Measurements from ENCODE around the gene EHBP1L1. TPM values are rescaled to one million over a fixed set of nuclear protein-coding genes. Genes with fewer than 3 reads are reported as not detected.
A peak's percentile ranks its signal among the peaks of the same experiment; 100 is the strongest.

Gene EHBP1L1
- total and polyA plus RNA-seq, 2 of the 13 experiments (the other 11 are each of a cell fraction or from before 2014, with no cell fraction given), result 8.3 to 10.6 TPM

DNA sequence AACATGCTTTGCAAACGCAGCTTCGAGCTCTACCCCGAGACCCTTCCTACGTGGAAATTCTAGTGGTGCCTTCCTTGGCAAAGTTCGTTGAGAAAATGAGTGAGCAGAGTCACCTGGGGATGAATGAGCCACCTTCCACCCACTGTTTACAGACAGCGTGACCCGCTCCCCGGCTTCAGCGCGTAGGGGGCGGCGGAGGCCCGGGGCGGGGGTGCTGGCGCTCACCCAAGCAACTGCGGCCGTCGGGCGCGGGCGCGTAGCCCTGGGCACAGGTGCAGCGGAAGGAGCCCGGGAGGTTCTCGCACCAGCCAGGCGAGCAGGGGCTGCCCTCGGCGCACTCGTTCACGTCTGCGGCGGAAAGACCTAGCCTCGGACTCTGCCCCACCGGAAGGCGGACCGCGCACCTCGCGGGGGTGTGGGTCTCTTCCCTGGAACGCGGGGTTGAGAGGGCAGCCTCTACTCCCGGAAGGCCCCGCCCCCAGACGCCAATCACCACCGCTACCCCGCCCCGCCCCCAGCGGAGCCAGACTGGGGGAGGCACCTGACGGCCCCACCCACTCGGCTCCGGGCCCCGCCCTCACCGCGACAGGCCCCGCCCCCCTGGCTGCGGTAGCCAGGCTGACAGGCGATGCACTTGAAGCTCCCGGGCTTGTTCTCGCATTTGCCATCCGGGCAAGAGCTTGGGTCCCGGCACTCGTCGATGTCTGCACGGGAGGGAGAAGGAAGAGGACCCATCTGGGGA lies 29.5 kb upstream of the EHBP1L1 start (continued):
- TF ChIP-seq MNT (IDR thresholded peaks at IDR 0.05) (no peak), ZKSCAN5 (CRISPR knock-in tag; IDR thresholded peaks at IDR 0.05) (no peak), MLLT10 (CRISPR knock-in tag; IDR thresholded peaks at IDR 0.05) (no peak), ZNF496 (CRISPR knock-in tag; IDR thresholded peaks at IDR 0.05; ENCODE audit: insufficient replicate concordance) (no peak), GABPA (IDR thresholded peaks at IDR 0.05; ENCODE audit: low read depth, low read length) (peak; percentile 65), GABPA (CRISPR knock-in tag; IDR thresholded peaks at IDR 0.05; ENCODE audit: low read depth) (peak; percentile 79), ZMYM3 (CRISPR knock-in tag; IDR thresholded peaks at IDR 0.05) (no peak), ZBTB38 (CRISPR knock-in tag; IDR thresholded peaks at IDR 0.05) (no peak; the same call in 1 of the 2 replicates), HNRNPK (IDR thresholded peaks at IDR 0.05; ENCODE audit: low read depth, low read length, poor library complexity, severe bottlenecking) (no peak)

DNA sequence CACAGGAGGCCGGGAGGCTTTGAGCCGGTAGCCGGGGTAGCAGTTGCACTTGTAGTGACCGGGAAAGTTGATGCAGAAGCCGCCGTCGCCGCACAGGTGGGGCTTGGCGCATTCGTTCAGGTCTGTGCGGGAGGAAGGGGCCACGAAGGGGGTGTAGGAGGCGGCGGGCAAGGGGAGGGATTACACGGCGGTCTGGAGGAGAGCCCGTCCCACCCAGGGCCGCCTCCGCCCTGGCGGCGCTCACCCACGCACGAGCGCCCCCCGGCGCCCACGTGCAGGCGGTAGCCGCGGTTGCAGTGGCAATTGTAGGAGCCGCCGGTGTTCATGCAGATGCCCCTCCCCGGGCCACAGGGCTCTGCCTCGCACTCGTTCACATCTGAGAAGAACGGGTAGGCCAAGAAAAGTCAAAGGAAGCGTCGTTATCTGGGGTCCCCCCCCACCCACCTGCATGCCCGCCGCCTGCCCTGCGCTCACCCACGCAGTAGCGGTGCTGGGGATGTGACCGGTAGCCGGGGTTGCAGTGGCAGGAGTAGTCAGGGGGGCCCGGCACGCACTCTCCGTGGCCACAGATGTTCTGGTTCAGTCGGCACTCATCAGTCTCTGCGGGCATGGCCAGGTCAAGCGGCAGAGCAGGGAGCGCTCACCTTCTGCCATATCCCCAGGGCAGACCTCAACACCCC lies 28.3 kb upstream of the EHBP1L1 start:
- ChIA-PET POLR2A (interaction anchor here (1.3 kb wide), 1 partner anchor 23 kb away, joined by 7 read pairs; the partner anchor contains the start of gene ZNRD2), CTCF (ENCODE audit: low intra/inter-chr PET ratio, low total read pairs) (no interaction called here)
- intact Hi-C loops (cut with micrococcal nuclease; ENCODE audit: unreplicated experiment), result no loop called here
- in situ Hi-C loops (cut with HindIII; ENCODE audit: extremely low pct_ligation_motif_present, low pct_unique_long_range_greater_than_20kb), result no loop called here
- Histone ChIP-seq H3K36me3 (replicated peaks in 1 of 2; ENCODE audit: control insufficient read depth in 1 of 2, insufficient read depth in 2 of 2, low read length in 2 of 2) (peaks cover 4 to 11% of the 10 kb centered on the region in 2 experiments; a peak in 1 of 5 replicates), H3K9ac (ENCODE audit: insufficient read depth, low read depth, low read length) (no peak overlapping the region), H3K9me3 (ENCODE audit: low read length) (no peaks in the 10 kb centered on the region), H3K4me1 (ENCODE audit: insufficient read depth, low read length) (peaks cover 38% of the 10 kb centered on the region), H3K27me3 (ENCODE audit: control insufficient read depth in 1 of 2, insufficient read depth in 2 of 2, low read length in 2 of 2) (no peaks in the 10 kb centered on the region), H3K4me2 (ENCODE audit: low read depth, low read length) (no peak overlapping the region), H2AFZ (ENCODE audit: low read length) (no peak overlapping the region), H3K79me2 (ENCODE audit: insufficient read depth, low read length) (no peaks in the 10 kb centered on the region), H3K4me3 (replicated peaks in 1 of 3; ENCODE audit: insufficient read depth in 1 of 3, low read depth in 2 of 3, low read length in 3 of 3) (no peak overlapping the region), H3K27ac (ENCODE audit: extremely low read length, insufficient read depth, low read length) (no peak overlapping the region), H4K20me1 (ENCODE audit: insufficient read depth, low read length) (peaks cover 7% of the 10 kb centered on the region; the same call in 1 of the 2 replicates)
- TF ChIP-seq KAT2B (IDR thresholded peaks at IDR 0.05; ENCODE audit: borderline replicate concordance, low read depth, low read length) (no peak), RBFOX2 (IDR thresholded peaks at IDR 0.05; ENCODE audit: low read depth, low read length) (peak; percentile 50; the same call in 1 of the 2 replicates)
- FAIRE-seq (no peak), DNase-seq (ENCODE audit: low spot score) (no peak), ATAC-seq (no peak)
- no TSS peak for BruUV-seq (replicated peaks)
- 96% methylated on average over 33 of the region's 52 CpGs for WGBS (ENCODE audit: low lambda C conversion rate)

Data from HepG2 (cell line).